ENCODE results near the gene ENTREP1.

GRCh38 chr9:69276775-69277174, 48.2 kb upstream of the ENTREP1 start:
- TF ChIP-seq PBX3 (IDR thresholded peaks at IDR 0.05) (no peak), TEAD4 (IDR thresholded peaks at IDR 0.05; ENCODE audit: borderline replicate concordance, insufficient read depth) (no peak), CTCF (IDR thresholded peaks at IDR 0.05) (no peak), EP300 (IDR thresholded peaks at IDR 0.05; ENCODE audit: borderline replicate concordance in 1 of 2, low read depth in 1 of 2, low read length in 1 of 2) (no peak), MAX (IDR thresholded peaks at IDR 0.05; ENCODE audit: low read depth) (no peak), MXI1 (IDR thresholded peaks at IDR 0.05; ENCODE audit: low read depth, low read length) (no peak), EZH2phosphoT487 (IDR thresholded peaks at IDR 0.05; ENCODE audit: borderline replicate concordance, low read depth) (no peak), REST (IDR thresholded peaks at IDR 0.05; ENCODE audit: low read depth, low read length) (no peak), GABPA (IDR thresholded peaks at IDR 0.05; ENCODE audit: low read depth) (no peak), RFX5 (IDR thresholded peaks at IDR 0.05; ENCODE audit: low read length) (no peak), TAF1 (IDR thresholded peaks at IDR 0.05; ENCODE audit: borderline replicate concordance, low read depth, low read length) (no peak), FOXM1 (IDR thresholded peaks at IDR 0.05; ENCODE audit: low read depth) (no peak), ZBTB33 (IDR thresholded peaks at IDR 0.05; ENCODE audit: borderline replicate concordance, low read depth) (no peak)
